HG03439 (cell line): ENCODE results near the gene TEN1.
A peak's percentile ranks its signal among the peaks of the same experiment; 100 is the strongest.
"Not testable (repeated sequence)": the region's sequence is repeated elsewhere in the genome, so short reads cannot be mapped to it uniquely, and the experiment has no call there.

Source experiments
- ATAC-seq: cut with Tn5 transposase; IDR thresholded peaks from one replicate; pipeline ENCODE4 v1.9.1; 2021; ENCODE audit warnings: mild to moderate bottlenecking, moderate library complexity; ENCODE audit not compliant: unreplicated experiment

Gene TEN1

GRCh38 chr17:75978938-75979704 lies at the start of gene TEN1, which contains the start of gene ACOX1:
TEN1 (plus strand) TSS chr17:75979240; CDS start chr17:75986193, 6,953 bp downstream.
ACOX1 (minus strand) TSS chr17:75979166; CDS start chr17:75979073, 93 bp downstream.
- peak; percentile 89 for ATAC-seq

GRCh38 chr17:75931062-75931461 lies 48.0 kb upstream of the TEN1 start:
- no peak for ATAC-seq

GRCh38 chr17:75932852-75933251 lies 46.2 kb upstream of the TEN1 start:
- ATAC-seq, result no peak

- no peak for ATAC-seq
Measured at GRCh38 chr17:75933808-75934207, 45.2 kb upstream of the TEN1 start.

- no peak for ATAC-seq
Measured at GRCh38 chr17:75937652-75938051, 41.4 kb upstream of the TEN1 start.

GRCh38 chr17:75940727-75941441 lies 38.2 kb upstream of the TEN1 start, which contains the start of gene FBF1:
FBF1 (minus strand) TSS chr17:75941042; CDS start chr17:75938149, 2,893 bp downstream.
- peak; percentile 87 for ATAC-seq

GRCh38 chr17:75941442-75941819 lies 37.6 kb upstream of the TEN1 start:
- ATAC-seq, result no peak

- no peak for ATAC-seq
Measured at GRCh38 chr17:75942473-75942872, 36.6 kb upstream of the TEN1 start.

- ATAC-seq, result no peak
Measured at GRCh38 chr17:75943491-75943890, 35.5 kb upstream of the TEN1 start.

GRCh38 chr17:75945211-75945610 lies 33.8 kb upstream of the TEN1 start:
- no peak for ATAC-seq

- ATAC-seq, result no peak
Measured at GRCh38 chr17:75950421-75950820, 28.6 kb upstream of the TEN1 start.

GRCh38 chr17:75950855-75951554 lies 28.0 kb upstream of the TEN1 start:
- ATAC-seq, result no peak

- ATAC-seq, result no peak
Measured at GRCh38 chr17:75959051-75959838, 19.8 kb upstream of the TEN1 start.

- ATAC-seq, result no peak
Measured at GRCh38 chr17:75959839-75960511, 19.1 kb upstream of the TEN1 start.

- no peak for ATAC-seq
Measured at GRCh38 chr17:75965468-75965867, 13.6 kb upstream of the TEN1 start.

GRCh38 chr17:75969044-75969443 lies 10.0 kb upstream of the TEN1 start:
- ATAC-seq, result not testable (repeated sequence)

GRCh38 chr17:75970011-75970523 lies 9.0 kb upstream of the TEN1 start:
- ATAC-seq, result no peak

GRCh38 chr17:75970626-75971025 lies 8.4 kb upstream of the TEN1 start:
- ATAC-seq, result no peak

GRCh38 chr17:75975187-75975586 lies 3.9 kb upstream of the TEN1 start:
- ATAC-seq, result not testable (repeated sequence)

- ATAC-seq, result no peak
Measured at GRCh38 chr17:75975757-75976174, 3.3 kb upstream of the TEN1 start.
